Measurements from ENCODE around the gene POU3F3. TPM values are rescaled to one million over a fixed set of nuclear protein-coding genes. Genes with fewer than 3 reads are reported as not detected.

POU3F3 gene
- total RNA-seq, 1 donor from 2014 or later, result not detected

- DNase-seq (ENCODE audit: low spot score, unreplicated experiment), result no peak
- H3K4me3 Mint-ChIP-seq (ENCODE audit: low read depth), result no peak overlapping the region
- no peaks in the 10 kb centered on the region for H3K4me1 Mint-ChIP-seq (ENCODE audit: low read depth)
- peaks cover 35% of the 10 kb centered on the region for H3K27me3 Mint-ChIP-seq
- H3K36me3 Mint-ChIP-seq (ENCODE audit: insufficient read depth), result no peaks in the 10 kb centered on the region
- no peaks in the 10 kb centered on the region for H3K9me3 Mint-ChIP-seq (ENCODE audit: low read depth)
- H3K27ac Mint-ChIP-seq, result no peak overlapping the region
- no peak for TF ChIP-seq CTCF (IDR thresholded peaks at IDR 0.05; ENCODE audit: unreplicated experiment)
Observed at GRCh38 chr2:104887676-104888075, 33.8 kb downstream of the POU3F3 start.

DNA sequence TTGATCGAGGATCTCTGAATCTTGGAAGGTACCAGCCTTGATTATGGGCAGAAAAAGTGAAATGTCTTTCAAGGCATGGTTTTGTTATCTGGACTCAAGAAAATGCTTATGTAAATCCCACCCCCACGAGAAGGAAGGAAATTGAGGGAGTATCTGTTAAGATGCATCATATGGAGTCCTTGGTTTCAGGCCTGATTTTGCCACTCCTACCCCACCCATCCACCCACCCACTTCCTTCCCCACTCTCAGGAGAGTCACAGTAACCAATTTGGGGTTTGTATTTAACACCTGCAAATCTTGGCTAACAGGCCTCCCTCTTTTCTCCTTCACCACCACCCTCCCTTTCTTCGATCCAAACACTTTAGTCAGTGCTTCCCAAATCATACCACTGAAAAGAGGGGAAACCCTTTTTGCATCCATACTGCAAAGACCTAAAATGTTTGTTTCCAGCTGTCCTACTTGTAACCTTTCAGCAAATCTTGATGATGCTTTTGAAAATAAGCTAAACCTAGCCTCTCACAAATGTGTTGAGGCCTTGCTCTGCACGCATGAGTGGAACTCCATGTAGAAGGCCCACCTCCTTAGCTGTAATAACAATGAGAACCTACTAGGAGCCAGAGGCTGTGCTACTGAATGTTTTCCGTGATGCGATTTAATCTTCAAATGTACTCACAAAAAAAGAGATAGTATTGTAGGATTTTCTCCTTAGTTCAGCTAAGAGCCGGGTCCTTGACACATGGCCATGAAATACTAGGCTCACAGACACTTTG lies 34.8 kb downstream of the POU3F3 start:
- no peaks in the 10 kb centered on the region for H3K36me3 Mint-ChIP-seq (ENCODE audit: insufficient read depth)
- TF ChIP-seq CTCF (IDR thresholded peaks at IDR 0.05; ENCODE audit: unreplicated experiment), result no peak
- no peak for DNase-seq (ENCODE audit: low spot score, unreplicated experiment)
- peaks cover 25% of the 10 kb centered on the region for H3K27me3 Mint-ChIP-seq
- H3K27ac Mint-ChIP-seq, result no peak overlapping the region
- no peaks in the 10 kb centered on the region for H3K4me1 Mint-ChIP-seq (ENCODE audit: low read depth)
- no peaks in the 10 kb centered on the region for H3K9me3 Mint-ChIP-seq (ENCODE audit: low read depth)
- H3K4me3 Mint-ChIP-seq (ENCODE audit: low read depth), result no peak overlapping the region

DNA sequence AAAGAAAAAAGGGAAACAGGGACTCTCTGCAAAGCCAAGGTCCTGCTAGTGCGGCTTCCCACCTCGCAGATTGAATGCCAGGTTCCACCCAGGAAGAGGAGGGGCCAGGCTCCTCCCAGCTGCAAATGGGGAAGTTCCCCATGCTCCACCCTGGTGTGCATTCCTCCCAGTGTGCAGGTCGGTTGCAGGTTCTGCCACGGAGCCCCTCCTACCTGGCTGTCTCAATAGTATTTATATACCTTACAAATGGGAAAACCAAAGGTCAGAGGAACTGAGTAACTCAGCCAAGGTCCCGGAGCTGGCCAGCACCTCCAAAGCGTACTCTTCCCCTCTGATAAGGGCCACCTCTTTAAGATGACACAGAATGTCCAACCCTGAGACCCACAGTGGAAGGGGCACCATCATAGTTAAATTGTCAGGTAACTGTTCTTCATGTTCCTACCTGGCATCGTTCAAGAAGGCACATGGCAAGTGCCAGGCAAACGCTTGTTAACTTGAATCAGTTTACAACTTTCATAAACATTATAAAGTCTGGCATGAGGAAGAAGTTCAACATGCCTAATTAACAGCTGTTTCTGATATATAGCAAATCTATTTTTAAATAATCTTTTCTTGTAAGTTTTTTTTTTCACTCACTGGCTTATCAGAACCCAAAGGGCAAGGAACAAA lies 35.5 kb downstream of the POU3F3 start:
- no peak overlapping the region for H3K27ac Mint-ChIP-seq
- DNase-seq (ENCODE audit: low spot score, unreplicated experiment), result no peak

GRCh38 chr2:104889960-104890684 lies 36.2 kb downstream of the POU3F3 start:
- Mint-ChIP-seq H3K36me3 (ENCODE audit: insufficient read depth) (no peaks in the 10 kb centered on the region), H3K4me1 (ENCODE audit: low read depth) (no peaks in the 10 kb centered on the region), H3K9me3 (ENCODE audit: low read depth) (no peaks in the 10 kb centered on the region), H3K4me3 (ENCODE audit: low read depth) (no peak overlapping the region), H3K27ac (no peak overlapping the region), H3K27me3 (peaks cover 19% of the 10 kb centered on the region)
- TF ChIP-seq CTCF (IDR thresholded peaks at IDR 0.05; ENCODE audit: unreplicated experiment), result no peak
- DNase-seq (ENCODE audit: low spot score, unreplicated experiment), result no peak

More for the DNA sequence above, 35.5 kb downstream of the POU3F3 start:
- Mint-ChIP-seq H3K4me3 (ENCODE audit: low read depth) (no peak overlapping the region), H3K27me3 (peaks cover 22% of the 10 kb centered on the region), H3K4me1 (ENCODE audit: low read depth) (no peaks in the 10 kb centered on the region), H3K36me3 (ENCODE audit: insufficient read depth) (no peaks in the 10 kb centered on the region), H3K9me3 (ENCODE audit: low read depth) (no peaks in the 10 kb centered on the region)
- no peak for TF ChIP-seq CTCF (IDR thresholded peaks at IDR 0.05; ENCODE audit: unreplicated experiment)

DNA sequence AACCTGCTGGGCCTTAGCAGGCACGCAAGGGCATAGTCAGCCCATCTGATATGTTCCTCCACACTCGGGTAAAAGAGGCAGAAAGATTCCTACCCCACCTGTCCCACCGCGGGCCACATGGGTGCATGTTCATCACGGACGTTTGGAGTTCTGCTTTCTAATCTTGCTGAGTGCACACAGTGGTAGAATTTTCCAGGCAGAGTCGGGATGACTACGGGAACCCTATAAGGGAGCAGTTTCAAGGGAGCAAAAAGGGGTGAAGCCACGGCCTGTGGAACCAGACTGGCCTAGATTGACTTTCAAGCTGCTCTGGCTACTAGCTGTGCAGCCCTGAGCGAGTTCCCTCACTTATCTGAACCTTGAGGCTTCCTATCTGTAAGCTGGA lies 36.8 kb downstream of the POU3F3 start:
- TF ChIP-seq CTCF (IDR thresholded peaks at IDR 0.05; ENCODE audit: unreplicated experiment), result no peak
- Mint-ChIP-seq H3K4me1 (ENCODE audit: low read depth) (no peaks in the 10 kb centered on the region), H3K27ac (no peak overlapping the region)

More for the DNA sequence above, 36.8 kb downstream of the POU3F3 start:
- Mint-ChIP-seq H3K9me3 (ENCODE audit: low read depth) (no peaks in the 10 kb centered on the region), H3K36me3 (ENCODE audit: insufficient read depth) (no peaks in the 10 kb centered on the region), H3K4me3 (ENCODE audit: low read depth) (no peak overlapping the region), H3K27me3 (peaks cover 18% of the 10 kb centered on the region)
- DNase-seq (ENCODE audit: low spot score, unreplicated experiment), result no peak
